Astrocyte (in vitro differentiated cells and primary cell): ENCODE measurements around the gene ANP32D.
"Not testable (repeated sequence)": the region's sequence is repeated elsewhere in the genome, so short reads cannot be mapped to it uniquely, and the experiment has no call there.

Experiments
- EZH2 ChIP-seq: IDR thresholded peaks from 2 replicates; pipeline ENCODE4 v1.6.1; 2012; ENCODE audit warnings: mild to moderate bottlenecking, low read length, inconsistent platforms; ENCODE audit not compliant: insufficient read depth
- TF ChIP-seq, protein P1 (sequence below): IDR thresholded peaks from 2 replicates; pipeline ENCODE4 v1.5.1; 2011; ENCODE audit warnings: low read depth, mild to moderate bottlenecking, inconsistent platforms, low read length, moderate library complexity; ENCODE audit not compliant: insufficient read depth

DNA sequence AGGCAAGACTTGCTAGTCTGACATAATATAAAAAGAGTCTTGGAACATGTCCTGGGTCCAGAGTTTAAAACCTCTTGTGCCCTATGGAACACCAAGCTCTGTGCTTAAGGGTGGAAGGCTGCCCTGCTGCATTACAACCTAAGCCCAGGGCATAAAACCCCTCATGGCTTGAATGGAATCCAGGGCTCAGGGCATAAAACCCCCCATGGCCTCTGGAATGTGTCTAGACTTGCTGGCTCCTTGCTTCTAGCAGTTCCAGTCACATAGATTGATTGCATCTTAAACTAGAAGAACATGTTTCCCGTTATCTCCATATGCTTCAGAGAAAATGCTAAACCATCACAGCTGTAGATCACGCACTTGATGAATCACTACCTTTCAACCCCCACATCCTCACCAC lies 34.5 kb downstream of the ANP32D start:
- TF ChIP-seq, protein P1, sequence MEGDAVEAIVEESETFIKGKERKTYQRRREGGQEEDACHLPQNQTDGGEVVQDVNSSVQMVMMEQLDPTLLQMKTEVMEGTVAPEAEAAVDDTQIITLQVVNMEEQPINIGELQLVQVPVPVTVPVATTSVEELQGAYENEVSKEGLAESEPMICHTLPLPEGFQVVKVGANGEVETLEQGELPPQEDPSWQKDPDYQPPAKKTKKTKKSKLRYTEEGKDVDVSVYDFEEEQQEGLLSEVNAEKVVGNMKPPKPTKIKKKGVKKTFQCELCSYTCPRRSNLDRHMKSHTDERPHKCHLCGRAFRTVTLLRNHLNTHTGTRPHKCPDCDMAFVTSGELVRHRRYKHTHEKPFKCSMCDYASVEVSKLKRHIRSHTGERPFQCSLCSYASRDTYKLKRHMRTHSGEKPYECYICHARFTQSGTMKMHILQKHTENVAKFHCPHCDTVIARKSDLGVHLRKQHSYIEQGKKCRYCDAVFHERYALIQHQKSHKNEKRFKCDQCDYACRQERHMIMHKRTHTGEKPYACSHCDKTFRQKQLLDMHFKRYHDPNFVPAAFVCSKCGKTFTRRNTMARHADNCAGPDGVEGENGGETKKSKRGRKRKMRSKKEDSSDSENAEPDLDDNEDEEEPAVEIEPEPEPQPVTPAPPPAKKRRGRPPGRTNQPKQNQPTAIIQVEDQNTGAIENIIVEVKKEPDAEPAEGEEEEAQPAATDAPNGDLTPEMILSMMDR = not testable (repeated sequence)
- not testable (repeated sequence) for TF ChIP-seq EZH2
